ENCODE measurements around the gene FAM216A.
A peak's percentile ranks its signal among the peaks of the same experiment; 100 is the strongest.
"Not testable (repeated sequence)": the region's sequence is repeated elsewhere in the genome, so short reads cannot be mapped to it uniquely, and the experiment has no call there.

Gene FAM216A

GRCh38 chr12:110468214-110469048, at the start of gene FAM216A, which contains the start of gene GPN3:
Gene FAM216A, plus strand, starts transcription at chr12:110468845. Its CDS starts 31 bp downstream, at chr12:110468876.
Gene GPN3, minus strand, starts transcription at chr12:110468257. Its CDS starts 54 bp downstream, at chr12:110468203.
- peak; percentile 98 for DNase-seq (ENCODE audit: low spot score)

GRCh38 chr12:110420644-110421043, 48.0 kb upstream of the FAM216A start:
- not testable (repeated sequence) for DNase-seq (ENCODE audit: low spot score)

DNA sequence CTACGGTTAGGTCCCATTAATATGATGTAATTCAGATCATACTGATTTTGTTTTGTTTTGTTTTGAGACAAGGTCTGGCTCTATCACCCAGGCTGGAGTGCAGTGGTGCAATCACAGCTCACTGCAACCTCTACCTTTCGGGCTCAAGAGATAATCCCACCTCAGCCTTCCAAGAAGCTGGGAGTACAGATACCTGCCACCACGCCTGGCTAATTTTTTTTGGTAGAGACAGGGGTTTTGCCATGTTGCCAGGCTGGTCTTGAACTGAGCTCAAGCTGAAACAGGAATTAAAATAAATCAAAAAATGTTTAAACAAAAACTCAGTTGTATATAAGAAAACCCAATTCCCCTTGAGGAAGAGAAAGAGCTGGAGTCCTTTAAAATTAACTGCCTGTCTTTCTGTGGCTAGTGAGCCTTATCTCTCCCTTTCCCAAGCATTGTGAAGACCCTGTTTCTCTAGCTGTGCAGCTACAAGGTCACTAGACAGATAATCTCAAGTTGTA, 47.4 kb upstream of the FAM216A start:
- no peak for DNase-seq (ENCODE audit: low spot score)

- DNase-seq (ENCODE audit: low spot score), result no peak
Measured at GRCh38 chr12:110421701-110422100, 46.9 kb upstream of the FAM216A start.

GRCh38 chr12:110424237-110424636, 44.4 kb upstream of the FAM216A start:
- no peak for DNase-seq (ENCODE audit: low spot score)

DNA sequence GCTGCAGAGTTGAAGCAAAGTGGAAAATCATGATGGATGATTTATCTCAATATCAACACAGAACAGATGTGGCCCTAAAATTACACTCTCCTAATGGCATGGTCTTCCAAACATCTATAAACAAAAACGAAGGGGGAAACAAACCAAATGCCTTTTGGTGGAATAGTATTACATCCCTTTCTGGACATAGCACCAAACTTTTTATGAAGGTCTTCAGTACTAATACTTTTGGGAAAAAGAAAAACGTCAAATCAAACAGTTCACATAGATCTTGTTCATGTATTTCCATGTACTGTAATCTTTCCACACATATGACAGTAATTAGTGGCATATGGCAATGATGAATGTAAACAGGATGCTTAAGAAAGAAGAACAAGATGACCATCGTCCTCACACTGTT, 42.2 kb upstream of the FAM216A start:
- no peak for DNase-seq (ENCODE audit: low spot score)

GRCh38 chr12:110429676-110430075, 39.0 kb upstream of the FAM216A start:
- not testable (repeated sequence) for DNase-seq (ENCODE audit: low spot score)

GRCh38 chr12:110431957-110432587, 36.6 kb upstream of the FAM216A start:
- no peak for DNase-seq (ENCODE audit: low spot score)

DNA sequence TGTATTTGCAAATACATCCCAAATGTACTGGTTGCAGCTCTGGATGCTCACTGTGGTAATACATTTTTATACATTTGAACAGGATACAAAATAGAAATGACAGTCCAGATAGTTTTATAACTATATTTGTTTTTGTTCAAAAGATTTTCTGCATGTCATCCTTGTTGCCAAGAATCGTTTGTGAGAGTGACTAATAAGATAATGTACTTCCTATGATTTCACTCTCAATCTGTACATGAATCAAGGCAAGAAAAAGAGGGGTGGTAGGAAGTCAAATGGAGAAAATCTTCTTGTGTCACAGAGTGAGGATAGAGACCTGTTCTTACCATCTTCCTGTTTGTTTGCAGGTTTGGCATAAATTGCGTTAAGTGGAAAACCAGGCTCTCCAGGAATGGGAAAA, 32.4 kb upstream of the FAM216A start:
- no peak for DNase-seq (ENCODE audit: low spot score)

- DNase-seq (ENCODE audit: low spot score), result no peak
Measured at GRCh38 chr12:110444455-110444854, 24.2 kb upstream of the FAM216A start.

GRCh38 chr12:110449799-110450497, 18.7 kb upstream of the FAM216A start, which contains the start of gene ARPC3:
Gene ARPC3, minus strand, starts transcription at chr12:110450337. Its CDS starts 77 bp downstream, at chr12:110450260.
- DNase-seq (ENCODE audit: low spot score), result peak; percentile 93

- DNase-seq (ENCODE audit: low spot score), result no peak
Measured at GRCh38 chr12:110451263-110451662, 17.4 kb upstream of the FAM216A start.

DNA sequence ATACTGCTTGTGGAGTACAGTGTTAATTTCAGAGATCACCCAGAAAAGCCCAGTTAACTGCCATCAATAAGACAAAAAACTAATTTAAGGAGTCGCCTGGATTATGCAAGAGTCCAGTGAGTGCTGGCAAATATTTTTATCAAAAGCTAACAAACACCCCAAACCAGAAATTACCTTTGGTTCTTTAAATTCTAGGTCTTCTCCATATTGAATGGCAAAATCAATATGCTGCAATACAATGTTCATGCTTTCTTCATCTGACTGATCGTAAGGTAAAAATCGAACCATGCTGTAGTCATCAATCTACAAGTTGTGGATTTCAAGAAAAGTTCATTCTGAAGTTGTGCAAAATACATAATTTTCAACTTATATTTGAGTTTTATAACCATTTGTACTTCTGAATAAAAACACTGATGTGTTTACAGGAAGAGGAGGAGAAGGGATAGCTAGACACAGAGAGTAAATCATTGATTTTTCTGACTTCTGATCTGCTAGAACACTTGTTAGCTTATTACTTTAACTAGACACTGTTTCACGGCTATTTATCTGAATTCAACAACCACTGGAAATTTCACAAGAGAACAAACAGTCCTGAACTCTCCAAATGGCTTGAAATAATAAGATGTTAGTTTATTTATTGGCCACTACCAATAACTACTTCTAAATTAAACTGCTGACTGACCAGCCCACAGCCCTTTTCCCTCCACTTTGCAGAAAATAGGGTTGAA, 14.9 kb upstream of the FAM216A start:
- DNase-seq (ENCODE audit: low spot score), result no peak

DNA sequence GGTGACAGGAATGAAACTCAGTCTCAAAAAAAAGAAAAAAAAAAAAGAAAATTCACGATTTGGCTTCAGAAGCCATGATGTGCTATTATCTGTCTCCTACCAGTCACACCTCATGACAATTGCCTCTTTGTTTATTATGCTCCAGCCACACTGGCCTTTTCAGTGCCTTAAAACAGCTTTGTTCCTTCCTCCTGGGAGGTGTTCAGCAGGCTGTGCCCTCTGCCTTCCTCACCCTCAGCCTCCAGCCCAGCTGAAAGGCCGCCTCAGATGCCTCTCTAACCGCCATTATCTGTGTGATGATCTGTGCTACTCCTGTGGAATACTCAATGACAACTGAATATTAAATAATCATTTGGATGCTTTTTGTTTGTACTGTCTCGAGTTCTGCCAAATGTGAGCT, 9.9 kb upstream of the FAM216A start:
- DNase-seq (ENCODE audit: low spot score), result peak; percentile 82

GRCh38 chr12:110461189-110461588, 7.5 kb upstream of the FAM216A start:
- not testable (repeated sequence) for DNase-seq (ENCODE audit: low spot score)

GRCh38 chr12:110465024-110465423, 3.6 kb upstream of the FAM216A start:
- DNase-seq (ENCODE audit: low spot score), result no peak

DNA sequence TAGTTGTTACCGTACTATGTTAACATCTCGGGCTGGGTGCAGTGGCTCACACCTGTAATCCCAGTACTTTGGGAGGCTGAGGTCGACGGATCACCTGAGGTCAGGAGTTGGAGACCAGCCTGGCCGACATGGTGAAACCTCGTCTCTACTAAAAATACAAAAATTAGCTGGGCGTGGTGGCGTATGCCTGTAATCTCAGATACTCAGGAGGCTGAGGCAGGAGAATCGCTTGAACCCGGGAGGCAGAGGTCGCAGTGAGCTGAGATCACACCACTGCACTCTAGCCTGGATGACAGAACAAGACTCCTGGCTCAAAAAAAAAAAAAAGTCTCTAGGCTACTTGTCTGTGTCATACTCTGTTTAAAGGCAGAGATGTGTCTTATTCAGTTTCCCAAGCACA, 2.9 kb upstream of the FAM216A start:
- DNase-seq (ENCODE audit: low spot score), result not testable (repeated sequence)

DNA sequence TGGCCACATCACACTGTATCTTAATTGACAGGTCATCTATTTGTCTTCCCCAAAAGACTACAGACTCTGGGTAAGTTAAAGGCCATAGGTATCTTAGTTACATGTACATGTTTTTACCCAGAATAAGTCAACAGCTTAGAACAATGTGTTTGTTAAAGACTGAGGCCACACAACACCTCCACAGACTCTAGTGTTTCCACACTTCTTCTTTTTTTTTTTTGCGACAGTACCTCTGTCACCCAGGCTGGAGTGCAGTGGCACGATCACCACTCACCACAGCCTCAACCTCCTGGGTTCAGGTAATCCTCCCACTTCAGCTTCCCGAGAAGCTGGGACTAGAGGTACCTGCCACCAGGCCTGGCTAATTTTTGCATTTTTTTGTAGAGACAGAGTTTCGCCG, 1.9 kb upstream of the FAM216A start:
- no peak for DNase-seq (ENCODE audit: low spot score)

DNA sequence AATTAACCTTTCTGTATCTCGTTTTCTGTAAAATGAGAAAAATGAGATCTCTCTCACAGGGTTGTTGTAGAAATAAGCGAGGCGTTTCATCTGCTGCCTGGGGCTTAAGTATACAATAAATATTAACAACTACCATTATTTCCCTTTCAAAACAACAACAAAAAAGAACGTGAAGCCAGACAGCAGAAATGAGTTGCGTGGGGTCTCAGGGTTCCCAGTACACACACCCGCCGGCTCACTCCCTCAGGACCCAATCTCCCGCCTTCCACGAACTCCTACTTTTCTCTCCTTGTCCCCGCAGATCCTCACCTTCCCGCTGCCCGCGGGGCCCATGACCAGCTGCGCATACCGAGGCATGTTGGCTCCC, 815 bp upstream of the FAM216A start:
- no peak for DNase-seq (ENCODE audit: low spot score)

- DNase-seq (ENCODE audit: low spot score), result no peak
Measured at GRCh38 chr12:110475426-110475825, 6.8 kb downstream of the FAM216A start.

DNA sequence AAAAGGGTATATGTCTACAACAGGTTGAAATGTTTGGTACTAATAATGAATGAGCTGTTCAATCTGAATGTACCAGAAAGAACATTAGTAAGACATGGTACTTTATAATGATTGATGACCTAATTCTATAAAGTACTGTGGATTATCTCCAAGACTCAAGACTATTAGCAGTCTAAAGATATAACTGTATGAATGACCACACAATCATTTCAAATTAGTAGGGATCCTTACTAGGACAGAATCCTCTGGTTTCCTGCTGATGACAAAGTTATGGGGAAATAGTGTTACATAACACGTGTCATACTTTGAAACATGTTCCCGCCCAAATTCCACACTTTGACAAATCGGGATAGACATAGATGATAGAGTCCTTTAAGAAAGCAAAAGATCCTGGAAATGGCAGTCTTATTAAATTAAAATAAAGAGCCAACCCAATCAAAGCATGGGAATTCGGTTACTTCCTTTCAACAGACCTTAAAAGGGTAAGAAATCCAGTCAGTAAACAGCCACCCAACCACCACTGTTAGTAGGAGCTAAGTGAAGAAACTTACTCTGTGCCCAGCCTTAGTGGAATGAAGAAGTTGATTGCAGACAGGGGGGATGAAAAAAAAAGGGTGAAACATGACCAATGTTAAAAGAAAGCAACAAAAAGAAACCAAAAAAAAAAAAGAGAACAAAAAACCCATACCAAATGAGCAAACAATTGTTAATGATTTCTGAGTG, 30.5 kb downstream of the FAM216A start:
- no peak for DNase-seq (ENCODE audit: low spot score)

All from pons (tissue), 1 donor.